HEK293 (cell line): ENCODE measurements around the gene NOTCH3.

Experiments used
- CTCF ChIP-seq: fragments of 450-650 bp; formaldehyde crosslinking; IDR thresholded peaks from 2 replicates; pipeline ENCODE4 v1.5.1; 2016; ENCODE audit warnings: missing biosample characterization, missing genetic modification characterization
- KLF17 ChIP-seq: fragments of 450-650 bp; formaldehyde crosslinking; IDR thresholded peaks from 2 replicates; pipeline ENCODE4 v1.5.1; 2016; ENCODE audit warnings: missing biosample characterization, missing genetic modification characterization
- ZBTB11 ChIP-seq: fragments of 450-650 bp; formaldehyde crosslinking; conservative IDR thresholded peaks from 2 replicates; pipeline ENCODE4 v1.5.1; 2016; ENCODE audit warnings: low read depth, missing biosample characterization, missing genetic modification characterization
- ZBTB44 ChIP-seq: fragments of 450-650 bp; IDR thresholded peaks from 2 replicates; pipeline ENCODE4 v1.5.1; 2018; ENCODE audit warnings: missing biosample characterization, mild to moderate bottlenecking, missing genetic modification characterization
- ZFP3 ChIP-seq: fragments of 450-650 bp; formaldehyde crosslinking; IDR thresholded peaks from 2 replicates; pipeline ENCODE4 v1.5.1; 2016; ENCODE audit warnings: low read depth, missing biosample characterization, missing genetic modification characterization
- ZNF114 ChIP-seq: fragments of 450-650 bp; formaldehyde crosslinking; IDR thresholded peaks from 2 replicates; pipeline ENCODE4 v1.5.0; 2017; ENCODE audit warnings: missing biosample characterization, missing genetic modification characterization
- ZNF19 ChIP-seq: fragments of 450-650 bp; formaldehyde crosslinking; IDR thresholded peaks from 2 replicates; pipeline ENCODE4; 2016; ENCODE audit warnings: missing biosample characterization, missing genetic modification characterization, low read depth
- ZNF354C ChIP-seq: fragments of 450-650 bp; formaldehyde crosslinking; IDR thresholded peaks from 2 replicates; pipeline ENCODE4 v1.5.1; 2016; ENCODE audit warnings: missing biosample characterization, missing genetic modification characterization, low read depth, borderline replicate concordance
- ZNF610 ChIP-seq: fragments of 450-650 bp; formaldehyde crosslinking; IDR thresholded peaks from 2 replicates; pipeline ENCODE4 v1.5.1; 2016; ENCODE audit warnings: missing biosample characterization, missing genetic modification characterization, borderline replicate concordance
- ZNF664 ChIP-seq: fragments of 450-650 bp; formaldehyde crosslinking; IDR thresholded peaks from 2 replicates; pipeline ENCODE4 v1.5.1; 2016; ENCODE audit warnings: missing biosample characterization, missing genetic modification characterization
- ZNF704 ChIP-seq: fragments of 450-650 bp; formaldehyde crosslinking; IDR thresholded peaks from 2 replicates; pipeline ENCODE4 v1.5.1; 2016; ENCODE audit warnings: missing biosample characterization, missing genetic modification characterization
- ZNF768 ChIP-seq: fragments of 450-650 bp; formaldehyde crosslinking; IDR thresholded peaks from 2 replicates; pipeline ENCODE4 v1.5.1; 2018; ENCODE audit warnings: missing biosample characterization, mild to moderate bottlenecking, missing genetic modification characterization
- ZXDB ChIP-seq: fragments of 450-650 bp; formaldehyde crosslinking; IDR thresholded peaks from 2 replicates; pipeline ENCODE4 v1.5.1; 2016; ENCODE audit warnings: missing biosample characterization, missing genetic modification characterization
- TF ChIP-seq, protein P1 (sequence below): fragments of 450-650 bp; formaldehyde crosslinking; IDR thresholded peaks from 2 replicates; pipeline ENCODE4 v1.5.1; 2016; ENCODE audit warnings: missing biosample characterization, missing genetic modification characterization
- TF ChIP-seq, protein P2 (sequence below): fragments of 450-650 bp; formaldehyde crosslinking; IDR thresholded peaks from 2 replicates; pipeline ENCODE4 v1.5.1; 2016; ENCODE audit warnings: missing biosample characterization, missing genetic modification characterization

Gene NOTCH3

GRCh38 chr19:15196360-15197005 is 4.3 kb downstream of the NOTCH3 start (continued):
- TF ChIP-seq, protein P1, sequence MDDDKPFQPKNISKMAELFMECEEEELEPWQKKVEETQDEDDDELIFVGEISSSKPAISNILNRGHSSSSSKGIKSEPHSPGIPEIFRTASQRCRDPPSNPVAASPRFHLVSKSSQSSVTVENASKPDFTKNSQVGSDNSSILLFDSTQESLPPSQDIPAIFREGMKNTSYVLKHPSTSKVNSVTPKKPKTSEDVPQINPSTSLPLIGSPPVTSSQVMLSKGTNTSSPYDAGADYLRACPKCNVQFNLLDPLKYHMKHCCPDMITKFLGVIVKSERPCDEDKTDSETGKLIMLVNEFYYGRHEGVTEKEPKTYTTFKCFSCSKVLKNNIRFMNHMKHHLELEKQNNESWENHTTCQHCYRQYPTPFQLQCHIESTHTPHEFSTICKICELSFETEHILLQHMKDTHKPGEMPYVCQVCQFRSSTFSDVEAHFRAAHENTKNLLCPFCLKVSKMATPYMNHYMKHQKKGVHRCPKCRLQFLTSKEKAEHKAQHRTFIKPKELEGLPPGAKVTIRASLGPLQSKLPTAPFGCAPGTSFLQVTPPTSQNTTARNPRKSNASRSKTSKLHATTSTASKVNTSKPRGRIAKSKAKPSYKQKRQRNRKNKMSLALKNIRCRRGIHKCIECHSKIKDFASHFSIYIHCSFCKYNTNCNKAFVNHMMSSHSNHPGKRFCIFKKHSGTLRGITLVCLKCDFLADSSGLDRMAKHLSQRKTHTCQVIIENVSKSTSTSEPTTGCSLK: no peak
- TF ChIP-seq ZNF768 (tag by site-specific recombination) (0 out of 2 replicates have a peak, but pooled peaks have one; percentile 3), ZBTB11 (tag by site-specific recombination) (no peak), ZBTB44 (tag by site-specific recombination) (no peak), ZNF19 (tag by site-specific recombination) (no peak), ZNF704 (tag by site-specific recombination) (no peak), KLF17 (tag by site-specific recombination) (no peak), ZNF664 (tag by site-specific recombination) (peak; percentile 48), ZNF610 (no peak), ZNF354C (tag by site-specific recombination) (no peak), ZXDB (tag by site-specific recombination) (no peak), CTCF (no peak), ZFP3 (tag by site-specific recombination) (no peak), ZNF114 (no peak)
- TF ChIP-seq, protein P2, sequence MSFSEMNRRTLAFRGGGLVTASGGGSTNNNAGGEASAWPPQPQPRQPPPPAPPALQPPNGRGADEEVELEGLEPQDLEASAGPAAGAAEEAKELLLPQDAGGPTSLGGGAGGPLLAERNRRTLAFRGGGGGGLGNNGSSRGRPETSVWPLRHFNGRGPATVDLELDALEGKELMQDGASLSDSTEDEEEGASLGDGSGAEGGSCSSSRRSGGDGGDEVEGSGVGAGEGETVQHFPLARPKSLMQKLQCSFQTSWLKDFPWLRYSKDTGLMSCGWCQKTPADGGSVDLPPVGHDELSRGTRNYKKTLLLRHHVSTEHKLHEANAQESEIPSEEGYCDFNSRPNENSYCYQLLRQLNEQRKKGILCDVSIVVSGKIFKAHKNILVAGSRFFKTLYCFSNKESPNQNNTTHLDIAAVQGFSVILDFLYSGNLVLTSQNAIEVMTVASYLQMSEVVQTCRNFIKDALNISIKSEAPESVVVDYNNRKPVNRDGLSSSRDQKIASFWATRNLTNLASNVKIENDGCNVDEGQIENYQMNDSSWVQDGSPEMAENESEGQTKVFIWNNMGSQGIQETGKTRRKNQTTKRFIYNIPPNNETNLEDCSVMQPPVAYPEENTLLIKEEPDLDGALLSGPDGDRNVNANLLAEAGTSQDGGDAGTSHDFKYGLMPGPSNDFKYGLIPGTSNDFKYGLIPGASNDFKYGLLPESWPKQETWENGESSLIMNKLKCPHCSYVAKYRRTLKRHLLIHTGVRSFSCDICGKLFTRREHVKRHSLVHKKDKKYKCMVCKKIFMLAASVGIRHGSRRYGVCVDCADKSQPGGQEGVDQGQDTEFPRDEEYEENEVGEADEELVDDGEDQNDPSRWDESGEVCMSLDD (tag by site-specific recombination): no peak
